CD8-positive, alpha-beta memory T cell (primary cell): ENCODE data around the gene PLPPR3. TPM values are rescaled to one million over a fixed set of nuclear protein-coding genes. Genes with fewer than 3 reads are reported as not detected.

ENCODE experiments used
- polyA plus RNA-seq: library from polyadenylated mRNA; unstranded; fragments of 300-500 nt; fragmentation: Illumina TruSeq; gene quantifications from one replicate; pipeline ENCODE4 v1.2.3, GENCODE V29; 2021
- total RNA-seq, 2 experiments: library from RNA; stranded (reverse); gene quantifications; one replicate each; pipeline ENCODE4 v1.2.3, GENCODE V29; 2021

Gene PLPPR3
- total and polyA plus RNA-seq, 3 experiments from 2014 or later = not detected

Other genes starting within 250 kb of the PLPPR3 start
- 100 to 1,000 TPM; 250 to 262 TPM for gene BSG, start 249.4 kb downstream of the PLPPR3 start, total RNA-seq
- gene BSG, start 249.4 kb downstream of the PLPPR3 start, polyA plus RNA-seq = 436 TPM
- under 1 TPM; 0.42 to 0.48 TPM for gene HCN2, start 232.1 kb downstream of the PLPPR3 start, total RNA-seq
- gene HCN2, start 232.1 kb downstream of the PLPPR3 start, polyA plus RNA-seq = not detected
- gene POLRMT, start 188.4 kb downstream of the PLPPR3 start, total RNA-seq = 10 to 100 TPM; 75.2 to 77.3 TPM
- 58.8 TPM for gene POLRMT, start 188.4 kb downstream of the PLPPR3 start, polyA plus RNA-seq
- under 1 TPM; 0.20 to 0.22 TPM for gene FGF22, start 182.1 kb downstream of the PLPPR3 start, total RNA-seq
- gene FGF22, start 182.1 kb downstream of the PLPPR3 start, polyA plus RNA-seq = not detected
- 10 to 100 TPM; 89.6 to 95.5 TPM for gene RNF126, start 158.7 kb downstream of the PLPPR3 start, total RNA-seq
- 100.0 TPM for gene RNF126, start 158.7 kb downstream of the PLPPR3 start, polyA plus RNA-seq
- gene FSTL3, start 145.6 kb downstream of the PLPPR3 start, total RNA-seq = 1 to 10 TPM; 7.7 to 8.0 TPM
- 0.81 TPM for gene FSTL3, start 145.6 kb downstream of the PLPPR3 start, polyA plus RNA-seq
- gene PRSS57, start 126.5 kb downstream of the PLPPR3 start, total RNA-seq = not detected
- gene PRSS57, start 126.5 kb downstream of the PLPPR3 start, polyA plus RNA-seq = not detected
- gene PALM, start 113.0 kb downstream of the PLPPR3 start, total RNA-seq = not detected
- not detected for gene PALM, start 113.0 kb downstream of the PLPPR3 start, polyA plus RNA-seq
- not detected for gene MISP, start 70.8 kb downstream of the PLPPR3 start, total RNA-seq
- gene MISP, start 70.8 kb downstream of the PLPPR3 start, polyA plus RNA-seq = not detected
- 100 to 1,000 TPM; 969 to 978 TPM for gene PTBP1, start 24.5 kb downstream of the PLPPR3 start, total RNA-seq
- 177 TPM for gene PTBP1, start 24.5 kb downstream of the PLPPR3 start, polyA plus RNA-seq
- not detected for gene AZU1, start 5.9 kb upstream of the PLPPR3 start, total RNA-seq
- gene AZU1, start 5.9 kb upstream of the PLPPR3 start, polyA plus RNA-seq = not detected
- not detected for gene PRTN3, start 19.0 kb upstream of the PLPPR3 start, total RNA-seq
- not detected for gene PRTN3, start 19.0 kb upstream of the PLPPR3 start, polyA plus RNA-seq
- gene ELANE, start 30.3 kb upstream of the PLPPR3 start, total RNA-seq = not detected
- not detected for gene ELANE, start 30.3 kb upstream of the PLPPR3 start, polyA plus RNA-seq
- gene CFD, start 37.7 kb upstream of the PLPPR3 start, total RNA-seq = 1 to 10 TPM in 1 of 2 experiments, under 1 TPM in 1; 0.89 to 1.5 TPM
- 6.9 TPM for gene CFD, start 37.7 kb upstream of the PLPPR3 start, polyA plus RNA-seq
- 10 to 100 TPM; 57.4 to 59.4 TPM for gene MED16, start 71.2 kb upstream of the PLPPR3 start, total RNA-seq
- gene MED16, start 71.2 kb upstream of the PLPPR3 start, polyA plus RNA-seq = 109 TPM
- not detected for gene RNU6-9, start 71.5 kb upstream of the PLPPR3 start, total RNA-seq
- gene RNU6-9, start 71.5 kb upstream of the PLPPR3 start, polyA plus RNA-seq = not detected
- 10 to 100 TPM; 60.7 to 65.2 TPM for gene R3HDM4, start 91.3 kb upstream of the PLPPR3 start, total RNA-seq
- gene R3HDM4, start 91.3 kb upstream of the PLPPR3 start, polyA plus RNA-seq = 197 TPM
- 1 to 10 TPM; 1.2 to 2.3 TPM for gene KISS1R, start 95.4 kb upstream of the PLPPR3 start, total RNA-seq
- gene KISS1R, start 95.4 kb upstream of the PLPPR3 start, polyA plus RNA-seq = 0.49 TPM
- gene ARID3A, start 104.1 kb upstream of the PLPPR3 start, total RNA-seq = 10 to 100 TPM; 12.8 to 15.9 TPM
- 0.49 TPM for gene ARID3A, start 104.1 kb upstream of the PLPPR3 start, polyA plus RNA-seq
- gene WDR18, start 162.4 kb upstream of the PLPPR3 start, total RNA-seq = 100 to 1,000 TPM; 108 to 133 TPM
- gene WDR18, start 162.4 kb upstream of the PLPPR3 start, polyA plus RNA-seq = 61.3 TPM
- not detected for gene GRIN3B, start 178.5 kb upstream of the PLPPR3 start, total RNA-seq
- gene GRIN3B, start 178.5 kb upstream of the PLPPR3 start, polyA plus RNA-seq = not detected
- gene TMEM259, start 199.2 kb upstream of the PLPPR3 start, total RNA-seq = 100 to 1,000 TPM; 151 to 157 TPM
- 84.6 TPM for gene TMEM259, start 199.2 kb upstream of the PLPPR3 start, polyA plus RNA-seq
- not detected for gene RNU6-2, start 199.6 kb upstream of the PLPPR3 start, total RNA-seq
- gene RNU6-2, start 199.6 kb upstream of the PLPPR3 start, polyA plus RNA-seq = not detected
- 10 to 100 TPM; 78.1 to 78.9 TPM for gene CNN2, start 204.7 kb upstream of the PLPPR3 start, total RNA-seq
- 792 TPM for gene CNN2, start 204.7 kb upstream of the PLPPR3 start, polyA plus RNA-seq
- 10 to 100 TPM; 33.8 to 39.5 TPM for gene ABCA7, start 218.2 kb upstream of the PLPPR3 start, total RNA-seq
- 14.1 TPM for gene ABCA7, start 218.2 kb upstream of the PLPPR3 start, polyA plus RNA-seq
- gene ARHGAP45, start 245.2 kb upstream of the PLPPR3 start, total RNA-seq = 100 to 1,000 TPM; 212 to 220 TPM
- 478 TPM for gene ARHGAP45, start 245.2 kb upstream of the PLPPR3 start, polyA plus RNA-seq